ENCODE results near the gene SYNJ1.
"Not testable (repeated sequence)": the region's sequence is repeated elsewhere in the genome, so short reads cannot be mapped to it uniquely, and the experiment has no call there.

The SYNJ1 gene

GRCh38 chr21:32612075-32612998 is 115.5 kb downstream of the SYNJ1 start, which contains the start of gene CFAP298:
Gene CFAP298, minus strand, starts transcription at chr21:32612377. Its CDS starts 134 bp downstream, at chr21:32612243.
- FAIRE-seq: no peak

DNA sequence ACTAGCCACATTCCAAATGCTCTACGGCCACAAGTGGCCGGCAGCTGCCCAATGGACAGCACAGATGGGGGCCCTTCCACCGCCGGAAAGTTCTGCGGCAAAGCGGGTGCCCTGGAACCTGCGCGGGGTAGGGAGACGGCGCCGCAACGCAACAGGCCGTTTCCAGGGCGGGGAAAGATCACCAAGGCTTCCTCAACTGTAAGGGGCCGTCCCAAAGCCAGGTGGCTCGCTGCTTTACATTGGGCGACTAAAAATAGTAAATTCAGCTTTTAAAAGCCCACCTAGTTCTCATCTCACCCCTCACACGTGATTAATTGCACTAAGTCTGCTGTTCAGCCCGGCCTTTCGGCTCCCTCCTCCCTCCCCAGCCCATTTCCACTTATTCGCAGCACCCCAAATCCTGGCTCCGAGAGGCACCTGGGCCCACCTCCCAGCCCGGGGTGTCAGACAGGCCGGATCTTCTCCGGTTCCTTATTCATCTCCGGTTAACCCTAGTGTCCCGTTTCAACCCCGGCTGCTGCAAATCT is 116.3 kb downstream of the SYNJ1 start:
- no peak for FAIRE-seq

DNA sequence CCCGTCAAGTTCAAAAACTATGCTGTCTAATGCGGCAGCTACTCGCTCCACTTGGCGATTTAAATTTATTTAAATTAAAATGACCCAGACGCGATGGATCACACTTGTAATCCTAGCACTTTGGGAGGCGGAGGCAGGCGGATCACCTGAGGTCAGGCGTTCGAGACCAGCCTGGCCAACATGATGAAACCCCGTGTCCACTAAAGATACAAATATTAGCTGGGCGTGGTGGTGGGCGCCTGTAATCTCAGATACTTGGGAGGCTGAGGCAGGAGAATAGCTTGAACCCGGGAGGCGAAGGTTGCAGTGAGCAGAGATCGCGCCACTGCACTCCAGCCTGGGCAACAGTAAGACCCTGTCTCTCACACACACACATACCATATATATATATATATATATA is 116.9 kb downstream of the SYNJ1 start:
- not testable (repeated sequence) for FAIRE-seq

DNA sequence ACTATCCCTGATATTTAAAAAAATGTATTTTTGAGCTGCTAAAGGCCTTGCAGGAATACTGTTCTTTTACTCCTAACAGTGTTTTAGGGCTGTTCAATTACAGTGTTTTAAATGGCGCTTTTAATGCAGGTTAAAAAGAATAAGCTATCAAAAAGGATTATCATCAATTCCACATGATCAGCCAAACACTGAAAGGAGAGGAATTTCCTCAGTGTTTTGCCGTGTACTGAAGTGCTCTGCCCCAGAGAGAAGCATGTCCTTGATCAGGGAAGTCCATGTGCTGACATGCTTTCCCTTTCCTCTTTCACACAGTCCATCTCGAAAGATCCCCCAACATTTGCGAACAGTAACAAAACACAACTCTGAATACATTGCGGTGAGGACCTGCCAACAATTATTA is 119.0 kb downstream of the SYNJ1 start:
- FAIRE-seq: no peak

GRCh38 chr21:32605469-32605868 is 122.3 kb downstream of the SYNJ1 start:
- no peak for FAIRE-seq

GRCh38 chr21:32604464-32604863 is 123.3 kb downstream of the SYNJ1 start:
- no peak for FAIRE-seq

DNA sequence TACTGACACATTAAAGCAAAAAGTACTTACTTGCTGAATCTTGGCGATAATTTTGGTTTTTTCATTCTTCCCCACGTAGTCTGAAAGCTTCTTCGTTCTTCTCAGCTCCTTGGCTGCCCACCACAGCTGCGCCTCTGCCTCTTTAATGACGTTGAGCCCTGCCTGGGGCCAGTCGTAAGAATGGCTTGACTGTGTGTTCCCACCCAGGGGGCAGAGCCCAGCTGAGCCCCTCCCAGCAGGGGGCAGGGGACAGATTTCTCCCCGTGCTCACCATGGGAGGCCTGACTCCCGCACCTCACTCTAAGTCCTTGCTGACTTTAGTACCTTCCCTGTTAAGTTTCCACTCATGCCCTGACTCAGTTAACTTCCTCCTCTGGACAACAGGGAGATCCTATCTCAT is 124.7 kb downstream of the SYNJ1 start:
- no peak for FAIRE-seq

- FAIRE-seq: no peak
These were observed 125.7 kb downstream of the SYNJ1 start for GRCh38 chr21:32602099-32602498.

GRCh38 chr21:32599526-32599925 is 128.3 kb downstream of the SYNJ1 start:
- FAIRE-seq: no peak

- no peak for FAIRE-seq
These were observed 128.7 kb downstream of the SYNJ1 start for GRCh38 chr21:32599091-32599490.

DNA sequence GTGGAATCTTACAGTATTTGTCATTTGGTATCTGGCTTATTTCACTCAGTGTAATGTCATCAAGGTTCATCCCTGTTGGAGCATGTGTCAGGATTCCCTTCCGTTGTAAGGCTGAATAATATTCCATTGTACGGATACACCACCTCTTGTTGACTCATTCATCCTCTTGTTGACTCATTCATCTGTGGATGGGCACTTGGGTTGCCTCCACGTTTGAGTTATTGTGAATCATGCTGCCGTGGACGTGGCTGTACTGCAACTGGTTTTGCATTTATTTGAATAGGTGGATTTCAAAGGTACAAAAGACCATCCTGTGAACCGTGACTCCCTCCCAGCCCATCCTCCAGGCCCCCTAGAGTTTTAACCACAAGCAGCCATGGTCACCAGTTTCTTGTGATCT is 130.6 kb downstream of the SYNJ1 start:
- FAIRE-seq: no peak

GRCh38 chr21:32595431-32595830 is 132.4 kb downstream of the SYNJ1 start:
- no peak for FAIRE-seq

- no peak for FAIRE-seq
These were observed 134.1 kb downstream of the SYNJ1 start for GRCh38 chr21:32593690-32594089.

- FAIRE-seq: no peak
These were observed 134.8 kb downstream of the SYNJ1 start for GRCh38 chr21:32592929-32593502.

GRCh38 chr21:32590130-32590529 is 137.7 kb downstream of the SYNJ1 start:
- FAIRE-seq: no peak

GRCh38 chr21:32587651-32588050 is 140.2 kb downstream of the SYNJ1 start:
- FAIRE-seq: no peak

- FAIRE-seq: no peak
These were observed 140.7 kb downstream of the SYNJ1 start for GRCh38 chr21:32587120-32587519.

DNA sequence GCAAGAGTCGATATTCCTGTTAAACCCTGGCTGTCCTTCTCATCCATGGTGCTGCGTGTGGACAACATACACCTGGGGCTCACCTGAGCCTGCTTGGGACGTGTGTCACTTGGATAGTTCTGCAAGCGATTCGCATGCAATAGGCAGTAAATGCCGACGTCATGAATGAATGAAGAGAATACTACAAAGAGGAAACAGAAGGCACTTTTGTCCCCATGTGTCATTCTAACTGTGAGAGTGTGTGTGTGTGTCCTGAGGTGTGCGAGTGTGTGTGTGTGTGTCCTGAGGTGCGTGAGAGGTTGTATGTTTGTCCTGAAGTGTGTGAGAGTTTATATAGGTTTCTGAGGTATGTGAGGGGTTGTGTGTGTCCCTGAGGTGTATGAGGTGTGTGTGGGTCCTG is 141.8 kb downstream of the SYNJ1 start:
- no peak for FAIRE-seq

GRCh38 chr21:32585042-32585710 is 142.6 kb downstream of the SYNJ1 start, which contains the start of gene TCP10L:
Gene TCP10L, minus strand, starts transcription at chr21:32585523. Its CDS starts 1,219 bp downstream, at chr21:32584304.
- no peak for FAIRE-seq

DNA sequence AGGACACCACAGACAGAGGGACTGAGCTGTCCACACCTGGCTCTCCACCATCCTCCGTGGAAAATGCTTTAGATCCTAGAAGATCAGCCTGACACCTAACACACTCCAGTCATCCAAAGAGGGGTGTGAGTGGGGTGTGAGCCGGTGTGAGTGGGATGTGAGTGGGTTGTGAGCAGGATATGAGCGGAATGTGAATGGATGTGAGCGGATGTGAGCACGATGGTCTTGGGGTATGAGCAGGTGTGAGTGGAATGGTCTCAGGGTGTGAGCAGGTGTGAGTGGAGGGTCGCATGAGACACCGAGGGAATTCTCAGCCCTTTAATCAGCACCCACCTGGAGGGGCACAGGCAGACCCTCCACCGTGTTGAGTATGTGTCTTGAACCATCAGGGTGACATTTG is 143.3 kb downstream of the SYNJ1 start:
- FAIRE-seq: no peak

- no peak for FAIRE-seq
These were observed 146.1 kb downstream of the SYNJ1 start for GRCh38 chr21:32581732-32582131.

- FAIRE-seq: no peak
These were observed 146.9 kb downstream of the SYNJ1 start for GRCh38 chr21:32580949-32581348.

Measured in colon (tissue), 2 donors.